GM19238 (cell line): ENCODE data around the gene TRIM7.
"Not testable (repeated sequence)": the region's sequence is repeated elsewhere in the genome, so short reads cannot be mapped to it uniquely, and the experiment has no call there.

Experiments
- DNase-seq: peaks from one replicate; pipeline ENCODE4 v3.0.0; 2011; ENCODE audit warnings: low spot score; ENCODE audit not compliant: insufficient read length

The TRIM7 gene

DNA sequence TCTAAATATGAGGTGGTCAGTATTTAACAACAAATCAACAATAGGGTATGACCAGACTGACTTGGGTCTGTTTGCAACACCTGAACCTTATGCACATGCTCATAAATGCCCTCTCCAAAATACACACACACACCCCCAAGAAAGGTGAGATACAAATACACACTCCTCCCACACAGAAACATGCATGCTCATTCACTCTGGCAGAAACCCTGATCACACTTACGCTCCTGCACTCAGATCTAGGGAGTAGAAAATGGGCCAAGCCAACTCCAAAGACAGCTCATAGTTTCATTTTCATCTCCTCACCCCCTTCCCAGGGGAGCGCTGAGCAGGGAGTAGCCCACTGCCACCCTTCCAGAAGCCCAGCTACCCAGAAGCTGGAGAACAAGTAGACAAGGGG, 11.3 kb downstream of the TRIM7 start:
- DNase-seq, result no peak

DNA sequence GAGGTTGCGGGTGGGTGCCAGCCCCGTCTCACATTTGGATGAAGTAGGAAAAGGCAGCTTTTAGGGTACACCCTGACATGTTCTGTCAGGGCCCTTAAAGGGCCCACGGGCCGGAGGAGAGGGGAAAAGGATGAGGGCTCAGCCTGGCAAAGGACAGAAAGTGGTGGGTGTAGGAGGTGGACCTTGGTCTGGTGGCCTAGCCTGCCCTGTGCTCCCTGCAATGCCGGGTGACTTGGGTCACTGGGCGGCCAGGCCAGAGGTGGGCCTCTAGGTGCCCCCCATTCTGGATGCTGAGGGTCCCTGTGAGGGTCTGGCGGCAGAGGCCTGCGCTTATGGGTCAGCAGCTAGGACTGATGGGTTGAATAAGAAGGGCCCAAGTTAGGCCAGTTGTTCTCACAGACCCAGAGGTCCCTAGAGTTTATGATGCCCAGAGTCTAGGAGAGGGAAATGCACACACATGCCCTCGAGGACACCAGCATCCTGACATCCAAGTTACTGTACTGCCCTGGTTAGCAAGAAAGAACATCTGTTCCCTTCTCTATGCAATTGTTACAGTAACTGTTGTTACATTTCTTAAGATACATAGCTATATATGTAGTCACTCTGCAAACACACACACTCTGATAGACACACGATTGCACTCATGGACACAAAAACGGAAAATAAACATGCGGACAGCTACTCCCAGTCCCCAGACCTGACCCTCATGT, 12.5 kb downstream of the TRIM7 start:
- no peak for DNase-seq

DNA sequence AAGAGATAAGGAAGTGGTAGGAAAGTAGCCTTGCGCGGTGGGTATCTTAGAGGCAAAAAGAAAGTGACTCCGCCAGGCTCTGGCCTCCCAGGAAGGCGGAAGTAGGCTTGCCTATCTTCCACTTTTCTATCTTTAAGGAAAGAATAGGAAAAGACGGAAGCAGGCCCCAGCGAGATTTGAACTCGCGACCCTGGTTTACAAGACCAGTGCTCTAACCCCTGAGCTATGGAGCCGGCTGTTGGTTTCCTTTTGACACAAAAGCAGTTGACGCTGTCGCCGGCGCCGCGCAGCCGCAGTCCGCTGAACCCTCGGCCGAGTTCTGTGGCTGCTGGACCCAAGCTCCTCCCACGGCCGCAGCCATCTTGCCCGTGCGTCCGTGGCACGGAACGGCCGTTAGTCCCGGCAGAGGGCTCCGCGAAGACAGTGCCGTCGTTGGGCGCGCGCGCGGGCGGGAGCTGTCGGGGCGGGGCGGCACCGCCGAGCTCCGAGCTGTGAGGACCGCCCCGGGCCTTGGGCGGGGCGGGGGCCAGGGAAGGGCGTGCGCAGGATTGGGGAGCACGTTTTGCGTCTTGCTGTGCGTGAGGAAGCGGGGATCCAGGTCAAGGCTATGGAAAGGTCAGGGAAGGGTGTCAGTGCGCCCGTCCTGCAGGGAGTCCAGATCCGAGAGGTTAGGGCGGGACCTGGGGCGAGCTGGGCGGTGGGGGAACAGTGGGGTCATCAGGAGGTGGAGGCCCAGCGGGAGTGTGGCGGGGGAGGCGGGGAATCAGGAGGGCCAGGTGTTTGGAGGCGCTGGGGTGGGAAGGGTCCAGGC, 13.3 kb downstream of the TRIM7 start:
- peak; percentile 94 for DNase-seq

DNA sequence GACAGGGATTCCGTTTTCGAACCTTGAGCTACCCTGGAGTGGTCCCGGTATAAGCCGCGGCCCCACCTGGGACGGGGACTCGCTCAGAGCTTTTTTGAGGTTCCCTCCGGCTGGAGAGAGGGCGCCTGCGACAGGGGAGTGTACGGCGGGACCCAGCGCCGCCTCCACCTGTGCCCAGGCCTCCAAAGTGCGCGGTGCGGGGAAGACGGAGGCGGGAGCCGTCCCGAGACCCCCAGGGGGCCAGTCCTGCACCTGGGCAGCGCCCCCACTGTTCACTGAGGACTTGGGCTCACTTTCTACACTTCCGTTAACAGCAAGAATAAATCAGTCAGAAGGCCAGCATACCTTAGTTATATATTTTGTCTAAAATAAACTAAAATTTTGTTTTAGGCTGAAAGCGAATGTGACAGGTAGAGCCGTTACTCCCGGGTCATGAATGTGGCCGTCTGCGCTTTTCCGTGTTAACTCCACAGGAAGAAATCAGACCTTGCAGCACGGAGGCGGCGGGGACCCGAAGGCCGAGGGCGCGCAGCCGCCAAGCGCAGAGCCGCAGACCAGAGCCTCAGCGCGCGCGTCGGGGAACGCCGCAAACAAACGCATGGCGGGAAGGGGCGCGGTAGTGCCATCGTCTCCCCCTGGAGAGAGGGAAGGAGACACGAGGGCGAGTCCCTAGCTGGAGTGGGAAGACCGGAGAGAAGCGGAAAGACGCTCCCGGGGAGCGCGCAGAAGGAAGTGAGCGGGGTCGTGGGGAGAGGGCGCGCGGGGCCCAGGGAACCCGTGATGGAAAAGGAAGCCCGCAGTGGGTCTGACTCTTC, 14.1 kb downstream of the TRIM7 start:
- DNase-seq, result peak; percentile 14

DNA sequence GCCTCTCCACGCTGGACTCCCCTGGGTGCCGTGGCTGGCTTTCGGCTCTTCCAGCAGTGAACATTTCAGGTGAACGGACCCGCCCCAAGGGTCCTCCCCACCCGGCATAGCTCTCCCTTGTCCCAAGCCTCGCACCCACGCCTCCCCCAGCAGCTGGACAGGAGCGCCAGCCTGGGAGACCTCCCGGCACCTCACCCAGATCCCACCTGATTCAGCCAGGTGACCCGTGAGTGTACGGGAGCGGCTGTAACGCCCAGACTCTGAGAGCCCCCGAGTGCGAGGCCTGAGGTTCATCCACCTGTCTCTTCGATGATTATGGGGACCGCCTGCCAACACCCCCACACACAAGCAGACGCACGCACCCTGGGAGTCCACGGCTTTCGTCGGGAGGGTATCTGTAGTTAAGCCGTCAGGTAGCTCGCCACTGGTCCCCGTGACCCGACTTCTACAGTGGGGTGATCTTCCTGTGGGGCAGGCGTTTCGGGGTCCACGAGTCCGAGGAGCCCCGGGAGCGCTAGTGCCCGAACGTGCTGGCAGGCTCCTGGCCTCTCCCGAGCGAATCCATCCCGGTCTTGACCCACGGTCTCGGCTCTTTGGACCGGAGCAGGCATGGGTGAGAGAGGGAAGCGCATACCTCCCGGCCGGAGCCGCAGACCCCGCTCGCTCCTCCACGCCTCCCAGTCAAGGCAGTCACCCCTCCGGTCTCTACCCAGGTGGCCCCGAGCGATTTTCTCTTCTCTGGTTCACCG, 14.9 kb downstream of the TRIM7 start:
- no peak for DNase-seq

DNA sequence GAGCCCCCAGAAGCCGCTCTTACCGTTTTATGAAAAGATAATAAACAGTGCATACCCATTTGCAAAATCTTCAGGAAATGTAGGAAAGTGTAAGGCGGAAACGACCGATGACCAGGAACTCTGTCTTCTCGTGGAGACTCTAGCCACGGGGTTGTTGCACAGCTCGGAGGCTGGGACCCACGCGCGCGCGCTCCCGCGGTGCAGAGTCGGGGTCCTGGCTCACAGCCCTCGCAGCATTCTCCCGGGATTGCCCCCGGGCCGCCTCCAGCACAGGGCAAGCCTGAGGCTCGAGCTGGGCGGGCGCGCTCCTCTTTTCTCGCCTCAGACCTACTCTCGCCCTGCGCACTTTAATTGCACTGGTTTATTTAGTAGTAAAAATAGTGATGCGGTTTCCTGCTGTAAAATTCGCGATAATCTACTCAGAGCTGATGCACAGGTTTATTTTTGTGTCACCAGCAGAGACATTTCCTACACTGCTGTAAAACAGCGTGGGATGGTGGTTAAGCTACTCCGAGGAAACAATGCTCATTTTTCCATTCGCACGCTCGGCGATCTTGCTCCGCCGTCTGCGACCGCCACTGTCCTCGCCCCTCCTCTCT, 15.5 kb downstream of the TRIM7 start:
- DNase-seq, result no peak

DNA sequence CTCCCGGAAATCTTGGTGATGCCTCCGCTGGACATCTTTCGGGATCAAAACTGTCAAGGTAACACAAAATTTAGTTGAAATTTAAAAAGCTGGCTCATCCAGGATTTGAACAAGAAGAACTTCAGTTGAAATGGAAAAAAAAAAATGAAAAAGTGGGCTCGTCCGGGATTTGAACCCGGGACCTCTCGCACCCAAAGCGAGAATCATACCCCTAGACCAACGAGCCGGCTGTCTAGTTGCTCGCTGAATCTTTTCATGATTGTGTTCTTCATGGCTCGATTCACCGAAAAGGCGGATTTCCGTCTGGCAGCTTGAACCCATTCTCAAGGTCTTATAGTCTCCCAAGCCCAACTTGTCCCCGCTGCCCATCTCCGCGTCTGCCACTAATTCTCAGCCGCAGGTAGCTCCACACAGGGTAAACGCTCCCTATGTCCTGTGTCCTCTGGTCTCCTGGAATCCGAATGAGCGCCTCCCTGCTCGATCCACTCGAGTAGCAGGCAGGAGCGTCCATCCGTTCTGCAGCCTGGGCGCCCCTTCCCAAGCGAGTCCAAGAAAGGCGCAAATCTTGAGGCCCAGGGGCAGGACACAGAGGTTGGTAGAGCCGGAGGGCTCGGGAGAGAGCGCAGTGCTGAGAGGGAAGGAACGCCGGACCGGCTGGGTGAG, 16.2 kb downstream of the TRIM7 start:
- no peak for DNase-seq

DNA sequence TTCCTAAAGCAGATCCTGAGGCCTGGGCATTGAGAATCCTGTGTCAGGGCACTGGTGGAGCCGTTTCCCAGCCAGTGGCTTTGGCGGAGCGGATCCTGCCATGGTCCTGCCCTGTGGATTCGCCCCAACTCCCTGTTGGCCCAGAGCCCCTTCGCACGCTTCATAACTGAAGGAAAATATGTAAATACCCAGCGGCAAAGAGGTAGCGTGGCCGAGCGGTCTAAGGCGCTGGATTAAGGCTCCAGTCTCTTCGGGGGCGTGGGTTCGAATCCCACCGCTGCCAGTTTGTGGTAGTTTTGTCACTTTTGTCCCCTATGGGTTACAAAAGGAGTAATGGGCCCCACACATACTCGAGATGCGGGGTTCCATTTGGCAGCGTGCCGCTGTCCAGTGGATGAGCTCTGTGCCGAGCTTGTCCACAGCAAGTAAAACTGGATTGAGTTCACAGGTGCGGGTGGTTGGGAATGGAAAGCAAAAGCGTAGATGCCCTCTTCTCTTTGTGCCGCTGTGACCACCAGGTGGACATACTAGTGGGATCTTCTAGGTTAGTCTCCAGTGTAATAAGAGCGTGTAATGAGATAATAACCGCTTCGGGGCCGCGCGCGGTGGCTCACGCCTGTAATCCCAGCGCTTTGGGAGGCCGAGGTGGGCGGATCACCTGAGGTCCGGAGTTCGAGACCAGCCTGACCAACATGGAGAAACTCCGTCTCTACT, 17.3 kb downstream of the TRIM7 start:
- DNase-seq, result no peak

DNA sequence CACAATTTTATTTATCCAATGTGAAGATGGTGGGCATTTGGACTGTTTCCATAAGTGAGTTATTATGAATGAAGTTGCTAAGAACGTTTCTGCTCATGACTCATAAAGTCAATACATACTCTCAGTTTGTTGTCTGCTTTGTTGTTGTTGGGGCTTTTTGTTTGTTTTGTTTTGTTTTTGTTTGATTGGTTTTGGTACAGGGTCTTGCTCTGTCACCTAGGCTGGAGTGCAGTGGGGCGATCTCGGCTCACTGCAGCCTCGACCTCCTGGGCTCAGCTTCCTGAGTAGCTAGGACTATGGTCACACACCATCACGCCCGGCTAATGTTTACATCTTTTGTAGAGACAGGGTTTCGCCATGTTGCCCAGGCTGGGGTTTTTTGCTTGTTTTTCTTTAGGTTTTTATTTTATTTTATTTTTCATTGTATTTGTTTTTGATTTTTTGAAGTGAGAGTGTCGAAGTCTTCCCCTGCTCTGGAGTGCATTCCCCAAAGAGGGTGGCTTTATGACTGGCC, 18.0 kb downstream of the TRIM7 start:
- DNase-seq, result no peak

DNA sequence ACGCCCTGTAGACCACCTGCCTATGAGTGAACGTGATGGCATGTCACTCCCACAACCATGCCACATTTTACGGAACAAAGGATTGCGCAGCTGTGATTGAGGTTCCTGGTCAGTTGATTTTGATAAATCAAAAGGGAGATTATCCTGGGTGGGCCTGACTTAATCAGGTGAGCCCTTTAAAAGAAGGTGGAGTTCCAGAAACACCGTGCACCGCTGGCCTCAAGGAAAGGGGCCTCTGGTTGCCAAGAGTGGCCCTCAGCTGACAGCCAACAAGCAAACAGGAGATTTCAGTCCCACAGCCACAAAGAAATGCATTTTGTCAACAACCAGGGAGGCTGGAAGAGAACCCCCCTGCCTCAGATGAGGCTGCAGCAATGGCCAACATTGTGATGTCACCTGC, 19.0 kb downstream of the TRIM7 start:
- DNase-seq, result no peak

DNA sequence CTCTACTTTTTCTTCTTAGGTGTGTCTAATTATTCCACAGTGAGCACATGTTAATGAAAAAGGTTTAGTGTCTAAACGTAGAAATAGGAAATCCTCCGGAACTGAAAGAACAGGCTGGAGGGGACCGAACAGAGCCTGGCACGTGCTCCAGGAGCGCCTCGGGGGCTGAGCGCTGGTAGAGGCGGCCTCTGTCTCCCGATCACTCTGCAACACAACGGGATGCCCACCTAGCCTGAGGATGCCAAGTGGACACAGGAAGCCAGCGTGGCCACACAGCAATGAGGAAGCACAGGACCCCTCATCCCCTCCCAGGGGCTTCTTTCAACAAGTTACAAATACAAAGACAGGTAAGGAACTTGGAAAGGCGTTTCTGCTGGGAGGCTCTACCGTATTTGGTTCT, 19.4 kb downstream of the TRIM7 start:
- no peak for DNase-seq

DNA sequence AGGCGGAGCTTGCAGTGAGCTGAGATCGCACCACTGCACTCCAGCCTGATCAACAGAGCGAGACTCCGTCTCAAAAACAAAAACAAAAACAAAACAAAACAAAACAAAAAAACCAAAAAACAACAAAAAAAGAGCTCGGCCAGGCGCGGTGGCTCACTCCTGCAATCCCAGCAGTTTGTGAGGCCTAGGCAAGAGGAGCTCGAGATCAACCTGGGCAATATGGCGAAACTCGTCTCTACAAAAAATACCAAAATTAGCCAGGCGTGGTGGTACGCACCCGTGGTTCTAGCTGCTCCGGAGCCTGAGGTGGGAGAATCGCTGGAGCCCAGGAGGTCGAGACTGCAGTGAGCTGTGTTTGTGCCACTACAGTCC, 20.2 kb downstream of the TRIM7 start:
- DNase-seq, result no peak

DNA sequence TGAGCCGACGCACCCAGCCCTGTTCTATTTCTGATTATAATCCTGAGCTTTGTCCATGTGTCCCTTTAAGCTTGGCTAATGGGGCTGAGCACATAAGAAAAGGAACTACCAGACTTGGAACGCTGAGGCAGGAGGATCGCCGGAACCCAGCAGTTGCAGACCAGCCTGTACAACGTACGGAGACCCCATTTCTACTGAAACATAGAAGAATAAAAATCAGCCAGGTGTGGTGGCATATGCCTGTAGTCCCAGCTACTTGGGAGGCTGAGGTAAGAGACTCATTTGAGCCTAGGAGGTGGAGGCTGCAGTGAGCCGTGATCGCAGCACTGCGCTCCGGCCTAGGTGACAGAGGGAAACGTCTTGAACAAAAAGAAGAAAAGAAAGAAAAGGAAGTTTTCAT, 22.3 kb downstream of the TRIM7 start:
- no peak for DNase-seq

DNA sequence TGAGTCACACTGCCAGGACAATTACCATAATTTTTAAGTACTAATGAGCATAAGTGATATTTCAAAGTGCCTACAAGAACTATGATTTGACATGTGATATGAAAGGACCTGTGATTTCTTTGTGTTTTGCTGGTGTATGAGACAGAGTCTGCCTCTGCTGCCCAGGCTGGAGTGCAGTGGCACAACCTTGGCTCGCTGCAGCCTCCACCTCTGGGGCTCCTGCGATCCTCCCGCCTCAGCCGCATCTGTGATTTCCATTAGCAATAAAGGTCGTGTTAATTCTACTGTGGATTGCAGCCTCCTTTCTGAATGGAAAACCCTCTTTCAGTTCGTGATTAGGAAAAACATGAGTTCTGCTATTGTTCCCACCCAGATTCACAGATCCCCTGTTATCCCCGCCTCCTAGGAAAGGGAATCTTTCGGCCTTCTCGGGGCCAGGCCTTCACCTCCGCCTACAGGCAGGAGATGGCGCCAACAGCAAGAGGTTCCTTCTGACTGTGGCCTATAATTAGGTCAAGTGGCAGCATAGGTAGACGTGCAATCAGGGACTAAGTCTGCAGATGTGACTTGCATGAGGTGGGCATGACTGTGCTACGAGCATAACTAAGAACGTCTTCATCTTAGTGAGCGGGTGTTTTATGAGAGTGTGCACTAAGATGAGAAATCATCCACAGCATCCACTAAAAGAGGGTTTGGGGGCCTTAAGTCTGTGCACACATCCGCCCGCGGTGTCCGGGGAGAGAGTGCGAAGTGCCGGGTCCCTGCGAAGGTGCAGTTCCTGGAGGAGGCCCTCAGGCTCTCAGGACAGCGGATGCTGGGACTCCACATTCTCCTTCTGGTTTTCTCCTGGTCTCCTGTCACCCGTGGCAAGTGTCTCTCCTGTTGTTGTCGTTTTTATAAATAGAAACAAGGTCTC, 23.1 kb downstream of the TRIM7 start:
- DNase-seq, result no peak

DNA sequence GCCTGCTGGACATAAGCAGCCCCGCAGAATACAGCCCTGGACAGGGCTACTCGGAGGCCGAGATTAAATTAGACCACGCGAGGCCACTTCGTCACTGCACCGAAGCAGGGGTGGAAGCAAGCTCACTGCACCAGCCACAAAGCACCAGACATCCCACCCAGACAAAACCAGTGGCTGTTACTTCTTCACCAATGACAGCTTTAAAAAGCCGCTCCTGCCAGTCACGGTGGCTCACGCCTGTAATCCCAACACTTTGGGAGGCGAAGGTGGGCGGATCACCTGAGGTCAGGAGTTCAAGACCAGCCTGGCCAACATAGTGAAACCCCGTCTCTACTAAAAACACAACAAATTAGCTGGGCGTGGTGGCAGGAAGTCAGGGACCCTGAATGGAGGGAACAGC, 27.4 kb downstream of the TRIM7 start:
- not testable (repeated sequence) for DNase-seq

DNA sequence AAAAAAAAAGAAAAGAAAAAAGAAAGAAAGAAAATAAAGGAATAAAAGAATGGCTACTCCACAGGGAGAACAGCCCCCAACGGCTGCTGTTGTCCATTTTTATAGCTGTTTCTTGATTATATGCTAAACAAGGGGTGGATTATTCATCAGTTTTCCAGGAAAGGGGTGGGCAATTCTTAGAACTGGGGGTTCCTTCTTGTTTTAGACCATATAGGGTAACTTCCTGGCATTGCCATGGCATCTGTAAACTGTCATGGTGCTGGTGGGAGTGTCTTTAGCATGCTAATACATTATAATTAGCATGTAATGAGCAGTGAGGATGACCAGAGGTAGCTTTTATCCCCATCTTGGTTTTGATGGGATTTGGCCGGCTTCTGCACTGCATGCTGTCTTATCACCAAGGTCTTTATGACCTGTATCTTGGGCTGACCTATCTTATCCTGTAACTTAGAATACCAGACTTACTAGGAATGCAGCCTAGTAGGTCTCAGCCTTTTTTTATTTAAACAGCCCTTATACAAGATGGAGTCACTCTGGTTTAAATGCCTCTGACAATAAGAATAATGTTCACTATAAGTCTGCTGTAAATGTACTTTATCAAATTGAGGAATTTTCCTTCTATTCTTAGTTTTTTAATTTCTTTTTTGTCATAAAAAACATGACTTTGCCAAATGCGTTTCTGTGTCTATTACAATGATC, 28.6 kb downstream of the TRIM7 start:
- no peak for DNase-seq

DNA sequence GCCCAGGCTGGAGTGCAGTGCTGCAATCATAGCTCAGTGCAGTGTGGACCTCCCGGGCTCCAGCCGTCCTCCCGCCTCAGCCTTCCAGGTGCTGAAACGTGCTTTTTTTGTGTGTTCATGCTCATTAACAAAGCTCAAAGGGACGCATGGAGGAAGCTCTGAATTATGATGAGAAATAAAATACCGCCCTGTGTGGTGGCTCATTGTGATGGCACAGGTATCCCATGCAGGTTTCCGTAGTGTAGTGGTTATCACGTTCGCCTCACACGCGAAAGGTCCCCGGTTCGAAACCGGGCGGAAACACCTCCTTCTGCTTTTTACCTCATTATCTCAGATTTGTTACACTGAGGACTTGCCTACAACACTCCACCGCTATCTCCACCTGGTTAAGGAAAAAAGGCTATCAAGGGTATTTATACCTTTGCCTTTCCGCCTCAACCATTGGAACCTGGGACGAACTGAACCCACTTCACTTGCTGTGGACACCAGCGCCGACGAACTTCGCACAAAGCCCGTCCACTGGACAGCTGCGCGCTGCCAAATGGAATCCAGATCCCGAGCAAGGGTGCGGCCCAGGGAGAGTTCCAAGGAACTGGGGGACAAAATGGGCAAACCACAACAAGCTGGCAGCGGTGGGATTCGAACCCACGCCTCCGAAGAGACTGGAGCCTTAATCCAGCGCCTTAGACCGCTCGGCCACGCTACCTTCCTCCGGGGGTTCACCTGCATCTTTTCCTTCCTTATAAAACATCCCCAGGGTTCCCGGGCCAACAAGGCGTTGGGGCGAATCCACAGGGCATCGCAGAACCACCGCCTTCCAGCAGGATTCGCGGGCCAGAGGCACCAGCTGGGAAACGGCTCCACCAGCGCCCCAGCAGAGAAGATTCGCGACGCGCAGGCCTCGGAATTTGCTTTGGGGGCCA, 31.3 kb downstream of the TRIM7 start:
- DNase-seq, result peak; percentile 13
